CD4-positive, alpha-beta T cell treated with Interleukin-6 for 4 hours (primary cell): ENCODE measurements around the gene PPM1H.
"Not testable (repeated sequence)": the region's sequence is repeated elsewhere in the genome, so short reads cannot be mapped to it uniquely, and the experiment has no call there.

Experiments
- DNase-seq: peaks from one replicate; pipeline ENCODE4 v3.0.0-alpha.2; 2020; ENCODE audit warnings: mixed read lengths

Gene PPM1H

GRCh38 chr12:62942316-62942715 lies 7.4 kb upstream of the PPM1H start:
- DNase-seq: not testable (repeated sequence)

- DNase-seq: no peak
These were observed 631 bp downstream of the PPM1H start for GRCh38 chr12:62934239-62934798.

- DNase-seq: no peak
These were observed 1.2 kb downstream of the PPM1H start for GRCh38 chr12:62933602-62934238.

- DNase-seq: no peak
These were observed 1.7 kb downstream of the PPM1H start for GRCh38 chr12:62933220-62933601.

GRCh38 chr12:62931477-62931876 lies 3.5 kb downstream of the PPM1H start:
- DNase-seq: no peak

- DNase-seq: no peak
These were observed 4.2 kb downstream of the PPM1H start for GRCh38 chr12:62930546-62931425.

GRCh38 chr12:62928632-62929031 lies 6.3 kb downstream of the PPM1H start:
- DNase-seq: no peak

- DNase-seq: no peak
These were observed 9.3 kb downstream of the PPM1H start for GRCh38 chr12:62925680-62926079.

- DNase-seq: no peak
These were observed 10.9 kb downstream of the PPM1H start for GRCh38 chr12:62924084-62924483.

- DNase-seq: no peak
These were observed 12.4 kb downstream of the PPM1H start for GRCh38 chr12:62922539-62922938.

GRCh38 chr12:62919838-62920237 lies 15.1 kb downstream of the PPM1H start:
- DNase-seq: no peak

- no peak for DNase-seq
These were observed 17.0 kb downstream of the PPM1H start for GRCh38 chr12:62917926-62918325.

GRCh38 chr12:62916632-62917425 lies 18.1 kb downstream of the PPM1H start:
- DNase-seq: no peak

- no peak for DNase-seq
These were observed 19.8 kb downstream of the PPM1H start for GRCh38 chr12:62915204-62915529.

- DNase-seq: no peak
These were observed 20.3 kb downstream of the PPM1H start for GRCh38 chr12:62914443-62915203.

GRCh38 chr12:62913380-62913779 lies 21.6 kb downstream of the PPM1H start:
- DNase-seq: no peak

GRCh38 chr12:62912644-62913043 lies 22.3 kb downstream of the PPM1H start:
- no peak for DNase-seq

- no peak for DNase-seq
These were observed 23.7 kb downstream of the PPM1H start for GRCh38 chr12:62911286-62911685.

GRCh38 chr12:62910549-62911169 lies 24.3 kb downstream of the PPM1H start:
- DNase-seq: no peak

- DNase-seq: no peak
These were observed 25.6 kb downstream of the PPM1H start for GRCh38 chr12:62909340-62909739.

GRCh38 chr12:62908674-62909073 lies 26.3 kb downstream of the PPM1H start:
- no peak for DNase-seq

GRCh38 chr12:62907561-62907960 lies 27.4 kb downstream of the PPM1H start:
- DNase-seq: no peak
